HL-60/S4 (cell line): ENCODE measurements around the gene SLC5A10.
"Not testable (repeated sequence)": the region's sequence is repeated elsewhere in the genome, so short reads cannot be mapped to it uniquely, and the experiment has no call there.

Experiments used
- in situ Hi-C: fragments of 300-500 bp; cut with MboI; formaldehyde crosslinking; loops from 2 replicates; pipeline ENCODE4 v1.14.3; 2022; ENCODE audit warnings: low sequenced_read_pairs

Gene SLC5A10

GRCh38 chr17:19038730-19039129 lies 86.8 kb downstream of the SLC5A10 start:
- in situ Hi-C loops: not testable (repeated sequence)

- in situ Hi-C loops: not testable (repeated sequence)
Measured at GRCh38 chr17:19040350-19040749, 88.4 kb downstream of the SLC5A10 start.

GRCh38 chr17:19041871-19042270 lies 89.9 kb downstream of the SLC5A10 start:
- in situ Hi-C loops: not testable (repeated sequence)

GRCh38 chr17:19042369-19042768 lies 90.4 kb downstream of the SLC5A10 start:
- in situ Hi-C loops: not testable (repeated sequence)

- in situ Hi-C loops: not testable (repeated sequence)
Measured at GRCh38 chr17:19043032-19043431, 91.1 kb downstream of the SLC5A10 start.

- in situ Hi-C loops: not testable (repeated sequence)
Measured at GRCh38 chr17:19044643-19045042, 92.7 kb downstream of the SLC5A10 start.

- in situ Hi-C loops: not testable (repeated sequence)
Measured at GRCh38 chr17:19046782-19047375, 94.9 kb downstream of the SLC5A10 start, which contains the start of gene GRAP. TSS of gene GRAP (minus strand) at chr17:19046957. CDS start at chr17:19046926, 31 bp downstream.

- in situ Hi-C loops: not testable (repeated sequence)
Measured at GRCh38 chr17:19047510-19047909, 95.5 kb downstream of the SLC5A10 start.

GRCh38 chr17:19048826-19049225 lies 96.9 kb downstream of the SLC5A10 start:
- in situ Hi-C loops: not testable (repeated sequence)

GRCh38 chr17:19055447-19055846 lies 103.5 kb downstream of the SLC5A10 start:
- in situ Hi-C loops: not testable (repeated sequence)

GRCh38 chr17:19062009-19062717 lies 110.2 kb downstream of the SLC5A10 start:
- in situ Hi-C loops: not testable (repeated sequence)

GRCh38 chr17:19062718-19063325 lies 110.9 kb downstream of the SLC5A10 start:
- in situ Hi-C loops: not testable (repeated sequence)

GRCh38 chr17:19063326-19063956 lies 111.5 kb downstream of the SLC5A10 start:
- in situ Hi-C loops: not testable (repeated sequence)

- in situ Hi-C loops: not testable (repeated sequence)
Measured at GRCh38 chr17:19064378-19064777, 112.4 kb downstream of the SLC5A10 start.

- in situ Hi-C loops: not testable (repeated sequence)
Measured at GRCh38 chr17:19070318-19071168, 118.6 kb downstream of the SLC5A10 start.
